Adrenal gland (tissue), 5 donors: ENCODE measurements around the gene MPP2.

ENCODE experiments used
- POLR2A ChIP-seq, 2 donors: fragments of 450-650 bp; IDR thresholded peaks; one replicate each; pipeline ENCODE4 v1.6.1; 2017; ENCODE audit warnings: antibody characterized with exemption in 2 of 2, mild to moderate bottlenecking in 2 of 2, moderate library complexity in 1 of 2
- TF ChIP-seq, protein P1 (sequence below), 6 experiments: fragments of 450-650 bp in 4 of 6; fragments of 200-600 bp in 2 of 6; sonication (generic) in 1 of 6; IDR thresholded peaks; 1 replicate in 5 of 6; 2 replicates in 1 of 6; pipeline versions ENCODE4 v1.5.1 to v1.8.0; 2016 to 2021; ENCODE audit warnings: antibody characterized with exemption in 6 of 6, mild to moderate bottlenecking in 2 of 6, moderate library complexity in 1 of 6
- donor health status: DM: no; HTN: no; CAD: no.

- TF ChIP-seq, protein P1, sequence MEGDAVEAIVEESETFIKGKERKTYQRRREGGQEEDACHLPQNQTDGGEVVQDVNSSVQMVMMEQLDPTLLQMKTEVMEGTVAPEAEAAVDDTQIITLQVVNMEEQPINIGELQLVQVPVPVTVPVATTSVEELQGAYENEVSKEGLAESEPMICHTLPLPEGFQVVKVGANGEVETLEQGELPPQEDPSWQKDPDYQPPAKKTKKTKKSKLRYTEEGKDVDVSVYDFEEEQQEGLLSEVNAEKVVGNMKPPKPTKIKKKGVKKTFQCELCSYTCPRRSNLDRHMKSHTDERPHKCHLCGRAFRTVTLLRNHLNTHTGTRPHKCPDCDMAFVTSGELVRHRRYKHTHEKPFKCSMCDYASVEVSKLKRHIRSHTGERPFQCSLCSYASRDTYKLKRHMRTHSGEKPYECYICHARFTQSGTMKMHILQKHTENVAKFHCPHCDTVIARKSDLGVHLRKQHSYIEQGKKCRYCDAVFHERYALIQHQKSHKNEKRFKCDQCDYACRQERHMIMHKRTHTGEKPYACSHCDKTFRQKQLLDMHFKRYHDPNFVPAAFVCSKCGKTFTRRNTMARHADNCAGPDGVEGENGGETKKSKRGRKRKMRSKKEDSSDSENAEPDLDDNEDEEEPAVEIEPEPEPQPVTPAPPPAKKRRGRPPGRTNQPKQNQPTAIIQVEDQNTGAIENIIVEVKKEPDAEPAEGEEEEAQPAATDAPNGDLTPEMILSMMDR (IDR thresholded peaks at IDR 0.05): no peak
- TF ChIP-seq POLR2A (IDR thresholded peaks at IDR 0.05): no peak
Observed at GRCh38 chr17:43857141-43857540, 50.2 kb downstream of the MPP2 start.
